ENCODE data around the gene FAM200B.

The FAM200B gene

DNA sequence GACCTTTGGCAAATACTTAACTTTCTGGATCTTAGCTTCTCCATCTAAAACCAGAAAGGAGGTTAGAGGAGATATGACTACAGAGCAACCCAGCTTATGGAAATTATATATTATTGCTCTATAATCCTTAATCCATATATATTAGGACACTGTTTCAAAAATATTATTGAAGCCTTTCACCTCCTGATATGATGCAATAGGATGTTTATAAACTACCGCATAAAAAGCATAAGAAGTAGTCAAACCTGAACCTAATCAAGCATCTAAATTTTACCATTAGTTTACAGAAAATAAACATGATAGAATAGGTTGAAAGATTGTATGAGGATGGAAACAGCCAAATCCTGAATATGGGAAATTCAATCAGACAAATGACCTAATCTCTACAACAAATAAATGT lies 5.6 kb upstream of the FAM200B start:
- H3K36me3 Mint-ChIP-seq (ENCODE audit: low read depth) = peaks cover 7% of the 10 kb centered on the region
- H3K9me3 Mint-ChIP-seq = no peaks in the 10 kb centered on the region
- H3K27ac Mint-ChIP-seq = peak overlapping the region in 1 of 3 experiments; percentile 28
- no peaks in the 10 kb centered on the region for H3K27me3 Mint-ChIP-seq (ENCODE audit: low read depth)
- H3K4me3 Mint-ChIP-seq = no peak overlapping the region
- H3K4me1 Mint-ChIP-seq = peaks cover 16% of the 10 kb centered on the region
- TF ChIP-seq, protein P1, sequence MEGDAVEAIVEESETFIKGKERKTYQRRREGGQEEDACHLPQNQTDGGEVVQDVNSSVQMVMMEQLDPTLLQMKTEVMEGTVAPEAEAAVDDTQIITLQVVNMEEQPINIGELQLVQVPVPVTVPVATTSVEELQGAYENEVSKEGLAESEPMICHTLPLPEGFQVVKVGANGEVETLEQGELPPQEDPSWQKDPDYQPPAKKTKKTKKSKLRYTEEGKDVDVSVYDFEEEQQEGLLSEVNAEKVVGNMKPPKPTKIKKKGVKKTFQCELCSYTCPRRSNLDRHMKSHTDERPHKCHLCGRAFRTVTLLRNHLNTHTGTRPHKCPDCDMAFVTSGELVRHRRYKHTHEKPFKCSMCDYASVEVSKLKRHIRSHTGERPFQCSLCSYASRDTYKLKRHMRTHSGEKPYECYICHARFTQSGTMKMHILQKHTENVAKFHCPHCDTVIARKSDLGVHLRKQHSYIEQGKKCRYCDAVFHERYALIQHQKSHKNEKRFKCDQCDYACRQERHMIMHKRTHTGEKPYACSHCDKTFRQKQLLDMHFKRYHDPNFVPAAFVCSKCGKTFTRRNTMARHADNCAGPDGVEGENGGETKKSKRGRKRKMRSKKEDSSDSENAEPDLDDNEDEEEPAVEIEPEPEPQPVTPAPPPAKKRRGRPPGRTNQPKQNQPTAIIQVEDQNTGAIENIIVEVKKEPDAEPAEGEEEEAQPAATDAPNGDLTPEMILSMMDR (IDR thresholded peaks at IDR 0.05; ENCODE audit: unreplicated experiment in 3 of 3) = no peak

- peak overlapping the region; percentile 95 to 97 (median 96) for H3K27ac Mint-ChIP-seq
- no peaks in the 10 kb centered on the region for H3K27me3 Mint-ChIP-seq (ENCODE audit: low read depth)
- TF ChIP-seq, protein P1 (IDR thresholded peaks at IDR 0.05; ENCODE audit: unreplicated experiment in 3 of 3) = no peak
- H3K4me3 Mint-ChIP-seq = no peak overlapping the region
- H3K9me3 Mint-ChIP-seq = no peaks in the 10 kb centered on the region
- peaks cover 22% of the 10 kb centered on the region for H3K4me1 Mint-ChIP-seq
- H3K36me3 Mint-ChIP-seq (ENCODE audit: low read depth) = peaks cover under 1% of the 10 kb centered on the region
Observed at GRCh38 chr4:15676899-15677298, 4.7 kb upstream of the FAM200B start.

DNA sequence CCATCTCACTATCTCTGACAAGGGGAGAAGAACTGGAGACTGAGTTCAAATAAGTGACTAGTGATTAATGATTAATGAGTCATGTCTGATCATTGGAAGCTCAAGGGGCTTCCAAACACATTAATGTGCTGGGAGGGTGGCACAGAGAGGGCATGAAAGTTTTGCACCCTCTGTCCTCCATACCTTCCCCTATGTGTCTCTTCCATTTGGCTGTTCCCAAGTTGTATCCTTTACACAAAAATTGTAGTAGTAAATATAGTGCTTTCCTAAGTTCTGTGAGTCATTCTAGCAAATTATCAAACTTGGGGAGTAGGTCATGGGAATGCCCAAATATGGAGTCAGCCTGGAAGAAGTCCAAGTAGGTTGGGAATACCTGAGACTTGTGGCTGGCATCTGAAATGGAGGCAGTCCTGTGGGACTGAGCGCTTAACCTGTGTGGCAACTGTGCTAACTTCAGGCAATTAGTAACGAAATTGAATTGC lies 4.1 kb upstream of the FAM200B start:
- Mint-ChIP-seq H3K27me3 (ENCODE audit: low read depth) (no peaks in the 10 kb centered on the region), H3K9me3 (no peaks in the 10 kb centered on the region), H3K36me3 (ENCODE audit: low read depth) (no peaks in the 10 kb centered on the region), H3K4me1 (peaks cover 27% of the 10 kb centered on the region), H3K4me3 (peak overlapping the region; percentile 57 to 81 (median 78)), H3K27ac (peak overlapping the region; percentile 95 to 97 (median 96))
- TF ChIP-seq, protein P1 (IDR thresholded peaks at IDR 0.05; ENCODE audit: unreplicated experiment in 3 of 3) = no peak

- peak overlapping the region; percentile 97 to 100 (median 98) for H3K4me3 Mint-ChIP-seq
- H3K4me1 Mint-ChIP-seq = peaks cover 47% of the 10 kb centered on the region
- no peaks in the 10 kb centered on the region for H3K27me3 Mint-ChIP-seq (ENCODE audit: low read depth)
- peaks cover 9% of the 10 kb centered on the region for H3K36me3 Mint-ChIP-seq (ENCODE audit: low read depth)
- H3K27ac Mint-ChIP-seq = peak overlapping the region; percentile 99
- TF ChIP-seq, protein P1 (IDR thresholded peaks at IDR 0.05; ENCODE audit: unreplicated experiment in 3 of 3) = no peak
- H3K9me3 Mint-ChIP-seq = no peaks in the 10 kb centered on the region
Observed at GRCh38 chr4:15681067-15681371, 608 bp upstream of the FAM200B start.

GRCh38 chr4:15682242-15683142 lies 865 bp downstream of the FAM200B start:
- TF ChIP-seq, protein P1 (IDR thresholded peaks at IDR 0.05; ENCODE audit: unreplicated experiment in 3 of 3) = no peak
- H3K27ac Mint-ChIP-seq = peak overlapping the region; percentile 99
- peak overlapping the region; percentile 97 to 100 (median 98) for H3K4me3 Mint-ChIP-seq
- H3K9me3 Mint-ChIP-seq = no peaks in the 10 kb centered on the region
- H3K36me3 Mint-ChIP-seq (ENCODE audit: low read depth) = peaks cover 24% of the 10 kb centered on the region
- H3K4me1 Mint-ChIP-seq = peaks cover 47% of the 10 kb centered on the region
- no peaks in the 10 kb centered on the region for H3K27me3 Mint-ChIP-seq (ENCODE audit: low read depth)

DNA sequence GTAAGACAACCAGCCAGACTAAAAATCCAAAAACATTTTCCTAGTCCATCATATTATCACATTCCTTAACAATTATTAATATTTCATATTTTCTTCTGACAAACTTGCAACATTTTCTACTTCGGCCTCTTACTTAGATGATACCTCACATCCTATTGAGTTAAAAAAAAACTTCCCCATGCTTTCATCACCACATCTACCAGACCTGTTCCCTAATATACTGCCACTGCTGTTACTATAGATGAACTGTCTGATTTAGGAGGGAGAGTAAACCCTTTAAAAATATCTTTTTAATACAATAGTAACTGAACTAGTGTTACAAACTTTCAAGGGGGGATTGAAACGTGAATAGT lies 1.5 kb downstream of the FAM200B start:
- Mint-ChIP-seq H3K27me3 (ENCODE audit: low read depth) (no peaks in the 10 kb centered on the region), H3K4me1 (peaks cover 43% of the 10 kb centered on the region), H3K4me3 (peak overlapping the region; percentile 97 to 100 (median 98)), H3K27ac (peak overlapping the region; percentile 99), H3K36me3 (ENCODE audit: low read depth) (peaks cover 30% of the 10 kb centered on the region), H3K9me3 (no peaks in the 10 kb centered on the region)
- TF ChIP-seq, protein P1 (IDR thresholded peaks at IDR 0.05; ENCODE audit: unreplicated experiment in 3 of 3) = no peak
